Activated CD4-positive, alpha-beta memory T cell treated with anti-CD3 and anti-CD28 coated beads, Interleukin-2, amount 10 ng/mL, durations not matched to agents 7 days and 5 days (primary cell): ENCODE results near the gene PAX5. TPM values are rescaled to one million over a fixed set of nuclear protein-coding genes. Genes with fewer than 3 reads are reported as not detected.

ENCODE experiments used
- CTCF ChIA-PET: fragments of 350-600 bp; sonication (Branson Sonifier 250); formaldehyde crosslinking; loops from one replicate; lab custom pipeline; 2021; ENCODE audit warnings: antibody characterized with exemption, inconsistent platforms; lab: Charles Lee
- POLR2A ChIA-PET: fragments of 350-600 bp; sonication (Branson Sonifier 250); formaldehyde crosslinking; loops from one replicate; lab custom pipeline; 2021; ENCODE audit warnings: antibody characterized with exemption; lab: Charles Lee
- DNase-seq: peaks from one replicate; pipeline ENCODE4 v3.0.0-alpha.2; 2020
- H3K27ac Mint-ChIP-seq: one replicate; pipeline ENCODE4 v1.8.0; 2021; ENCODE audit warnings: mild to moderate bottlenecking, mixed read lengths
- H3K27me3 Mint-ChIP-seq: one replicate; pipeline ENCODE4 v1.8.0; 2021; ENCODE audit warnings: mixed read lengths
- H3K36me3 Mint-ChIP-seq: one replicate; pipeline ENCODE4 v1.8.0; 2021; ENCODE audit warnings: low read depth, mixed read lengths
- H3K4me1 Mint-ChIP-seq: one replicate; pipeline ENCODE4 v1.8.0; 2021; ENCODE audit warnings: mixed read lengths
- H3K4me3 Mint-ChIP-seq: one replicate; pipeline ENCODE4 v1.8.0; 2021; ENCODE audit warnings: mild to moderate bottlenecking, mixed read lengths
- H3K9me3 Mint-ChIP-seq: one replicate; pipeline ENCODE4 v1.8.0; 2021; ENCODE audit warnings: mixed read lengths
- total RNA-seq, 2 experiments: library from RNA; stranded (reverse); gene quantifications; one replicate each; pipeline ENCODE4 v1.2.3, GENCODE V29; 2021

Gene PAX5
- total RNA-seq, 2 experiments from 2014 or later = 0.05 to 0.15 TPM

DNA sequence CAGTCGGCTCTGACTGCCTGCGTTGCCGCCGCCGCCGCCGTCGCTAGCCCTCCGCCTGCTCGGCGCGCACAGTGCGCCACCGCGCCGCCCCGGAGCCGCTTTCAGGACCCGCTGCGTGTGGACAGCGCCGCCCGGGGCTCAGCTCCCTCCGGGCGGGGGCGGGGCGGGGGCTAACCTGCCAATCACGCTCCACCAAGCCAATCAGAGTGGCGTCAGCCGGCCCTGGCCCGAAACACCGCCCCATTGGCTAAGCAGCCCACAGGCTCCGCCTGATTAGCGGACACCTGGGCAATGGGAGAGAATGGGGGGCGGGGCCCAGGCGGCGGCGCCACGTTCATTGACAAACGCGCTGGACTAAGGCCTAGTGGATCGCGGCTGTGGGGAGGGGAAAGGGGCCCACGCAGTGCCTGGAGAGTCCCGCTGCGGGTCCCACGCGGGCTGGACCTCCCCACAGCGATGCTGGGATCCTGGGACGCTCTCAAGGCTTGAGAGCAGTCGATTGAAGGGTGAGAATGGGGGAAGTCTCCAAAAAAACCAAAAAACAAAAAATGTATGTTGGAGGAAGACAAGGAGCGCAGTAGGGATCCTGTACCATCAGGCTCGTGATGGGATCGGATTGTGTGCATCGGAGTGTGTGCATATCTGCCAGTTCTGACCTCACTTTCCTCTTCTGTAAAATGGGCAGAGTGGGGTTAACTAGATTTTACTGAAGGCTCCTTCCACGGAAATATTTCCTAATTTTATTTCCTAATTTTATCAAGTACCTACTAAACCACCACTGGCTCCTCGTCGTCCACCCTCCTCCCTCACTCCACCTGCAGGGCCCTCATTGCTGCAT is 6.3 kb downstream of the PAX5 start:
- peak; percentile 87 for DNase-seq
- peaks cover 39% of the 10 kb centered on the region for H3K4me1 Mint-ChIP-seq
- H3K36me3 Mint-ChIP-seq = peaks cover 3% of the 10 kb centered on the region
- H3K4me3 Mint-ChIP-seq = peak overlapping the region; percentile 52
- CTCF ChIA-PET = no interaction called here
- no peak overlapping the region for H3K27ac Mint-ChIP-seq
- POLR2A ChIA-PET = interaction anchor here (1.2 kb wide), 1 partner anchor 10 kb away, joined by 5 read pairs; no protein-coding TSS in a partner anchor
- no peaks in the 10 kb centered on the region for H3K9me3 Mint-ChIP-seq
- peaks cover 95% of the 10 kb centered on the region for H3K27me3 Mint-ChIP-seq

DNA sequence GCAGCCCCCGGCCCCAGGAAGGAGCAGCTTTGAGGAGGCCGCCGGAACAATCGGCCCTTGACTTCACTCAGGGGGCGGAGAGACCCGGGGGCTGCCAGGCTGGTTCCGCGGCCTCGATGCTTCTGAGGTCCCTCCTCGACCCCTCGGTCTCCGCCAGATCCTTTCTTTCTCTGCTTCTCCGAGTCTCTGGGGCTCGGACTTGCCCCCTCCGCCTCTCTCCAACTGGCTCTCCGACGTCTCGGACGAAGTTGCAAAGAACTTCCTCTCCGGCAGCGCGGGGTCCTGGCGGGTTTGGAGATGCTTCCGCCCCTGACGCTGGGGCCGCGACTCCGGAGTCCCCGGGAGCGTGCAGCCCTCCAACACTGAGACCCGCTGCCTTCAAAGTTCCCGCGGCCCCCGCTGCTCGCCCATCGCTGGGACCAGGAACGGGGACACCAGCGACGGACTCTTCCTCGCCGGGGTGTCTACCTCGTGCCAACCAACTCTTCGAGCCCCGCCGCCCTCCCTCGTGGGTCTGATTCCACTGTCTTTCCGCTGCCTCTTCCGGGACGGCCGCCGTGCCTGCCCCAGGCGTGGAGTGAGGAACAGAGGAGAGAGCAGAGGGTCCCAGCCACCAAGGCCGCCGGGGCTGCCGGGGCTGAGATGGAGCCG is 7.0 kb downstream of the PAX5 start:
- peaks cover 3% of the 10 kb centered on the region for H3K36me3 Mint-ChIP-seq

DNA sequence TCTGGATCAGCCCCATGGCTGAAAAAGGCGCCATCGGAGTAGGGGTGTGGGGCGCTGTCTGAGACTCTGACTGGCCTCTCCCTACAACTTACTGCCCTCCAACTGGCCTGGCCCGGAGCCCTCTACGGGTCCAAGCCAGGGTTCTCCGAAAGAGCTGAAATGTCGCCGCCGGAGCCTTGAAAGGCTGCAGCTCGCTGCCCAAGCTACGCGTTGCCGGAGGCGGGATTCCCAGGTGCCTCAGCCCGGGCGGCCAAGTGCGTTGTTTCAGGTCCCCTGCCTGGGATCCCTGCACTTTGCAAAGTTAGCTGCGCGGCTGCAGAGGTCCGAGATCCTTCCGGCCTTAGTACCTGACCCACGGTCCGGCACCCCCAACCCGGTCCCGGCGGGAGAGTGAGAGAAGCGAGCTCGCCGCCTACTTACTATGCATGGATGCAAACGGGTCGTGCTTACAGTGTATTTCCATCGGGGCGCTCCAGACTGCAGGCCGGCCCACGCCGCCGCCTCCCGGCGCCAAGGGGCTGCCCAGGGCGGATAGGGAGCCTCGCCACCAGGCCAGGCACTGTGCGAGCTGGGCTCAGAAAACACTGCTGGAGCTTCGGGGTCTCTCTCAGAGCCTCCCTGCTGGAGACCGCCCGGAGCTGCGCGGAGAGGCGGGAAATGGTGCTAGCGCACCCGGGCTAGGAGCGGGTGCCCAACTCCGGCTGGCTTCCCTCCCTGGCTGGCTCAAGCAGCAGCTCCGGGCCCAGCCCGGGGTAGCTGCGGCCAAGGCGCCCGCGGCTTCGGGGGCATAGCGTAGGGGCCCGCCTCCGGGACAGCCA is 7.7 kb downstream of the PAX5 start:
- H3K9me3 Mint-ChIP-seq = no peaks in the 10 kb centered on the region
- peaks cover 3% of the 10 kb centered on the region for H3K36me3 Mint-ChIP-seq
- ChIA-PET POLR2A (interaction anchor here (1.3 kb wide), 1 partner anchor 11 kb away, joined by 9 read pairs; no protein-coding TSS in a partner anchor), CTCF (interaction anchor here (1.0 to 1.3 kb wide), 4 partner anchors 9 to 158 kb away, joined by 3 to 5 read pairs (median 4); no protein-coding TSS in a partner anchor)
- no peak overlapping the region for H3K27ac Mint-ChIP-seq
- no peak for DNase-seq
- peaks cover 39% of the 10 kb centered on the region for H3K4me1 Mint-ChIP-seq
- peak overlapping the region; percentile 58 for H3K4me3 Mint-ChIP-seq
- H3K27me3 Mint-ChIP-seq = peaks cover 95% of the 10 kb centered on the region

More for the DNA sequence above, 7.0 kb downstream of the PAX5 start:
- no peak overlapping the region for H3K27ac Mint-ChIP-seq
- peaks cover 39% of the 10 kb centered on the region for H3K4me1 Mint-ChIP-seq
- H3K4me3 Mint-ChIP-seq = no peak overlapping the region
- no peaks in the 10 kb centered on the region for H3K9me3 Mint-ChIP-seq
- H3K27me3 Mint-ChIP-seq = peaks cover 95% of the 10 kb centered on the region
- ChIA-PET CTCF (interaction anchor here (1.0 to 1.3 kb wide), 3 partner anchors 10 to 157 kb away, joined by 3 to 5 read pairs (median 3); no protein-coding TSS in a partner anchor), POLR2A (interaction anchor here (1.3 kb wide), 1 partner anchor 10 kb away, joined by 9 read pairs; no protein-coding TSS in a partner anchor)
- no peak for DNase-seq

GRCh38 chr9:37025823-37026112 is 8.3 kb downstream of the PAX5 start:
- H3K4me1 Mint-ChIP-seq = peaks cover 39% of the 10 kb centered on the region
- H3K4me3 Mint-ChIP-seq = peak overlapping the region; percentile 58
- H3K9me3 Mint-ChIP-seq = no peaks in the 10 kb centered on the region
- no peak for DNase-seq
- no peak overlapping the region for H3K27ac Mint-ChIP-seq
- ChIA-PET POLR2A (interaction anchor here (1.3 kb wide), 1 partner anchor 12 kb away, joined by 9 read pairs; no protein-coding TSS in a partner anchor), CTCF (interaction anchor here (1.0 to 1.3 kb wide), 4 partner anchors 9 to 159 kb away, joined by 3 to 5 read pairs (median 4); no protein-coding TSS in a partner anchor)
- H3K27me3 Mint-ChIP-seq = peaks cover 95% of the 10 kb centered on the region
- H3K36me3 Mint-ChIP-seq = peaks cover 3% of the 10 kb centered on the region

- CTCF ChIA-PET = interaction anchor here (1.0 kb wide), 1 partner anchor 10 kb away, joined by 4 read pairs; no protein-coding TSS in a partner anchor
Observed at GRCh38 chr9:37025071-37025822, 8.8 kb downstream of the PAX5 start.

GRCh38 chr9:37017546-37017945 is 16.5 kb downstream of the PAX5 start:
- no peak for DNase-seq
- H3K27me3 Mint-ChIP-seq = peaks cover 66% of the 10 kb centered on the region
- H3K4me1 Mint-ChIP-seq = no peaks in the 10 kb centered on the region
- H3K9me3 Mint-ChIP-seq = no peaks in the 10 kb centered on the region
- H3K36me3 Mint-ChIP-seq = no peaks in the 10 kb centered on the region
- H3K4me3 Mint-ChIP-seq = no peak overlapping the region
- ChIA-PET CTCF (no interaction called here), POLR2A (interaction anchor here (0.7 kb wide), 1 partner anchor 556 kb away, joined by 3 read pairs; no protein-coding TSS in a partner anchor)
- no peak overlapping the region for H3K27ac Mint-ChIP-seq

More at GRCh38 chr9:37025071-37025822, 8.8 kb downstream of the PAX5 start:
- Mint-ChIP-seq H3K36me3 (peaks cover 3% of the 10 kb centered on the region), H3K27me3 (peaks cover 95% of the 10 kb centered on the region), H3K4me3 (peak overlapping the region; percentile 58), H3K4me1 (peaks cover 34% of the 10 kb centered on the region), H3K9me3 (no peaks in the 10 kb centered on the region), H3K27ac (no peak overlapping the region)
- DNase-seq = no peak
- POLR2A ChIA-PET = interaction anchor here (0.8 to 1.3 kb wide), 2 partner anchors 9 to 12 kb away, joined by 3 to 9 read pairs; partner anchors contain the start of gene PAX5

GRCh38 chr9:37011530-37011929 is 22.5 kb downstream of the PAX5 start:
- ChIA-PET POLR2A (no interaction called here), CTCF (interaction anchor here (0.6 kb wide), 1 partner anchor 78 kb away, joined by 3 read pairs; no protein-coding TSS in a partner anchor)

GRCh38 chr9:37010976-37011375 is 23.1 kb downstream of the PAX5 start:
- Mint-ChIP-seq H3K4me3 (no peak overlapping the region), H3K4me1 (no peaks in the 10 kb centered on the region), H3K9me3 (no peaks in the 10 kb centered on the region), H3K27me3 (peaks cover 53% of the 10 kb centered on the region), H3K36me3 (no peaks in the 10 kb centered on the region), H3K27ac (no peak overlapping the region)
- DNase-seq = no peak
- ChIA-PET POLR2A (no interaction called here), CTCF (interaction anchor here (0.6 to 1.1 kb wide), 2 partner anchors 16 to 78 kb away, joined by 3 read pairs; no protein-coding TSS in a partner anchor)

More at GRCh38 chr9:37011530-37011929, 22.5 kb downstream of the PAX5 start:
- no peak overlapping the region for H3K27ac Mint-ChIP-seq
- H3K9me3 Mint-ChIP-seq = no peaks in the 10 kb centered on the region
- peaks cover 53% of the 10 kb centered on the region for H3K27me3 Mint-ChIP-seq
- H3K36me3 Mint-ChIP-seq = no peaks in the 10 kb centered on the region
- H3K4me3 Mint-ChIP-seq = no peak overlapping the region
- DNase-seq = no peak
- no peaks in the 10 kb centered on the region for H3K4me1 Mint-ChIP-seq

- ChIA-PET CTCF (interaction anchor here (1.1 kb wide), 1 partner anchor 15 kb away, joined by 3 read pairs; no protein-coding TSS in a partner anchor), POLR2A (interaction anchor here (1.4 kb wide), 1 partner anchor 9 kb away, joined by 3 read pairs; no protein-coding TSS in a partner anchor)
- Mint-ChIP-seq H3K9me3 (no peaks in the 10 kb centered on the region), H3K4me1 (no peaks in the 10 kb centered on the region), H3K27ac (peak overlapping the region; percentile 21), H3K27me3 (peaks cover 58% of the 10 kb centered on the region), H3K4me3 (no peak overlapping the region), H3K36me3 (no peaks in the 10 kb centered on the region)
- DNase-seq = no peak
Observed at GRCh38 chr9:37010180-37010579, 23.9 kb downstream of the PAX5 start.

DNA sequence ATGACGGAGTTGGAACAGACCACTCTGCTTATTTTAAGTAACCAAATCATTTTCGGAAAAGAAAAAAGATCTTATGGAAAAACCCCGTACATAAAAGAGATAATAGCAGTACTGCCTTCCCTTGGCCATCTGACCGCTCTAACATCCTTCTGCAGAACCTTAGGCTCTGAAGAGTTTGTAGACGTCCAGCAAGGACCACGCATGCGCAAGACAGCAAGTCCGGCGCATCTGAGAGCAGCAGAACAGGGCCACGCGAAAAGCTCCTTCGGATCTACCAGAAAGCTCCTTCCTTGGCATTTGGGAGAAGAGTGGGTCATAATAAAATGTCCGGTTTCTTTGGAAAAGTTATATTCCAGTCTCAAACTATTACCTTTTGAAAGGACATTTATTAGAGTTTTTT is 26.8 kb downstream of the PAX5 start:
- no peak overlapping the region for H3K27ac Mint-ChIP-seq
- POLR2A ChIA-PET = no interaction called here
- no peaks in the 10 kb centered on the region for H3K4me1 Mint-ChIP-seq
- CTCF ChIA-PET = no interaction called here
- H3K27me3 Mint-ChIP-seq = peaks cover 65% of the 10 kb centered on the region
- no peaks in the 10 kb centered on the region for H3K36me3 Mint-ChIP-seq
- no peak overlapping the region for H3K4me3 Mint-ChIP-seq
- no peaks in the 10 kb centered on the region for H3K9me3 Mint-ChIP-seq
- no peak for DNase-seq

- no peak overlapping the region for H3K27ac Mint-ChIP-seq
- H3K9me3 Mint-ChIP-seq = no peaks in the 10 kb centered on the region
- peaks cover 73% of the 10 kb centered on the region for H3K27me3 Mint-ChIP-seq
- POLR2A ChIA-PET = no interaction called here
- no peak for DNase-seq
- no peaks in the 10 kb centered on the region for H3K36me3 Mint-ChIP-seq
- H3K4me3 Mint-ChIP-seq = no peak overlapping the region
- H3K4me1 Mint-ChIP-seq = no peaks in the 10 kb centered on the region
- CTCF ChIA-PET = no interaction called here
Observed at GRCh38 chr9:37005517-37006140, 28.4 kb downstream of the PAX5 start.
